ENCODE results near the gene MIF4GD. TPM values are rescaled to one million over a fixed set of nuclear protein-coding genes. Genes with fewer than 3 reads are reported as not detected.

MIF4GD gene
- 10 to 100 TPM; 44.5 to 49.0 TPM for total RNA-seq

GRCh38 chr17:75270966-75271232, at the start of gene MIF4GD:
Gene MIF4GD, minus strand, starts transcription at chr17:75271231. Its CDS starts 1,036 bp downstream, at chr17:75270195.

DNA sequence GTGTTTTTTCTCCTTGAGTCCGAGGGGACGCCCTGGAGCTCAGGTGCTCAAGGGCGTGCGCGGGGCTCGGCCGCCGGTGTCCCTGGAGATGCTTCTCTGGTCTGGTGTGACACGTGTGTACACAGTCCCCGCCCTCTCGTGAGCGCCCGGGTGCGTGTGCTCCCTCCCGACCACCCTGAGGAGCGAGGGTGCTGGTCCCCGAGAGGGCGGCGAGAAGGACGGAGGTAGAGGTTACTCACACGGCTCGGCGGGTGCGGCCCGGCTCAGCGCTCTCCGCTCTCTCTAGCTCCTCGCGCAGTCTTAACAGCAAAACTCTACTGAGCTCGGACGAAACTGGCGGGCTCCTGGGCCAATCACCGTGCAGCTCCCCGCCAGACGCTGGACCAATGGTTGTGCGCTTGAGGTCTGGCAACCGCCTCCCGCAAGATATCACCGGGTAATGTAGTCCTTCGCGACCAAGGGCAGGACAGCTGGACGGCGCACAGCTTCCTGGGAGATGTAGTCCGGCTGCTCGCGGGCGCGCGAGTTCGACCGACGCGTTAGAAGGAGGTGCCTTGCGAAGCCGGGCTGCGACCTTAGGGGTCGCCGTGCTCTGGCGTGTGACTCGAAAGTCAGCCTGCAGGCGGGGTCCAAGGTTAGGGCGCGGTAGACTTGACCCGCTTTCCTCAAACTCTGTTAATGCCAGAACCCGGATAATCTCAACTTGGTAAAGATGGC, 18.2 kb upstream of the MIF4GD start, which contains the start of gene SLC25A19:
SLC25A19 (minus strand) TSS at position 319 of the 717 bp plus-strand sequence. CDS start 2,669 bp downstream, outside the sequence.

GRCh38 chr17:75261336-75262111, 9.5 kb downstream of the MIF4GD start, which contains the start of the genes GGA3 and MRPS7:
Gene GGA3, minus strand, starts transcription at chr17:75261606. Its CDS starts 19 bp downstream, at chr17:75261587.
Gene MRPS7, plus strand, starts transcription at chr17:75261879. Its CDS starts 22 bp downstream, at chr17:75261901.

Other genes starting within 250 kb of the MIF4GD start
- 100 to 1,000 TPM; 234 to 239 TPM for gene ATP5PD, start 224.3 kb downstream of the MIF4GD start, total RNA-seq
- 10 to 100 TPM; 19.0 to 20.5 TPM for gene KCTD2, start 224.0 kb downstream of the MIF4GD start, total RNA-seq
- 10 to 100 TPM; 11.5 to 11.7 TPM for gene SLC16A5, start 183.3 kb downstream of the MIF4GD start, total RNA-seq
- 10 to 100 TPM; 14.3 to 14.6 TPM for gene ARMC7, start 161.3 kb downstream of the MIF4GD start, total RNA-seq
- 10 to 100 TPM; 63.3 to 68.0 TPM for gene NT5C, start 139.5 kb downstream of the MIF4GD start, total RNA-seq
- gene JPT1, start 116.7 kb downstream of the MIF4GD start, total RNA-seq: 100 to 1,000 TPM; 161 TPM
- gene SUMO2, start 88.3 kb downstream of the MIF4GD start, total RNA-seq: 100 to 1,000 TPM; 445 to 461 TPM
- gene NUP85, start 65.6 kb downstream of the MIF4GD start, total RNA-seq: 100 to 1,000 TPM in 1 of 2 experiments, 10 to 100 TPM in 1; 92.7 to 101 TPM
- gene GGA3, start 9.6 kb downstream of the MIF4GD start, total RNA-seq: 10 to 100 TPM; 77.2 to 80.8 TPM
- gene MRPS7, start 9.4 kb downstream of the MIF4GD start, total RNA-seq: 10 to 100 TPM; 37.9 to 39.2 TPM
- gene SLC25A19, start 18.2 kb upstream of the MIF4GD start, total RNA-seq: 10 to 100 TPM; 21.1 to 24.2 TPM
- 100 to 1,000 TPM; 109 to 128 TPM for gene GRB2, start 134.4 kb upstream of the MIF4GD start, total RNA-seq
- 10 to 100 TPM; 79.4 to 87.2 TPM for gene TMEM94, start 185.4 kb upstream of the MIF4GD start, total RNA-seq
- gene CASKIN2, start 244.3 kb upstream of the MIF4GD start, total RNA-seq: 1 to 10 TPM; 1.3 to 1.6 TPM
- gene TSEN54, start 245.3 kb upstream of the MIF4GD start, total RNA-seq: 10 to 100 TPM; 45.7 to 46.0 TPM